DMS53 (cell line): ENCODE data around the gene CLIP1.
"Not testable (repeated sequence)": the region's sequence is repeated elsewhere in the genome, so short reads cannot be mapped to it uniquely, and the experiment has no call there.

Experiments used
- DNase-seq: peaks from one replicate; lab custom pipeline; 2025; lab: John Stamatoyannopoulos, UW

The CLIP1 gene

GRCh38 chr12:122310626-122311333 is 111.7 kb downstream of the CLIP1 start:
- no peak for DNase-seq

GRCh38 chr12:122309564-122310121 is 112.8 kb downstream of the CLIP1 start:
- no peak for DNase-seq

GRCh38 chr12:122308811-122309210 is 113.7 kb downstream of the CLIP1 start:
- no peak for DNase-seq

GRCh38 chr12:122306407-122306806 is 116.1 kb downstream of the CLIP1 start:
- peak; percentile 41 for DNase-seq

- no peak for DNase-seq
Measured at GRCh38 chr12:122304924-122305323, 117.5 kb downstream of the CLIP1 start.

GRCh38 chr12:122303068-122303467 is 119.4 kb downstream of the CLIP1 start:
- no peak for DNase-seq

GRCh38 chr12:122298071-122298748 is 124.3 kb downstream of the CLIP1 start:
- DNase-seq: no peak

- no peak for DNase-seq
Measured at GRCh38 chr12:122297494-122297893, 125.0 kb downstream of the CLIP1 start.

GRCh38 chr12:122295877-122296276 is 126.6 kb downstream of the CLIP1 start:
- no peak for DNase-seq

- DNase-seq: no peak
Measured at GRCh38 chr12:122293081-122293480, 129.4 kb downstream of the CLIP1 start.

GRCh38 chr12:122291431-122291830 is 131.0 kb downstream of the CLIP1 start:
- no peak for DNase-seq

- peak; percentile 26 for DNase-seq
Measured at GRCh38 chr12:122283680-122284079, 138.8 kb downstream of the CLIP1 start.

GRCh38 chr12:122282061-122282460 is 140.4 kb downstream of the CLIP1 start:
- no peak for DNase-seq

GRCh38 chr12:122276242-122276641 is 146.2 kb downstream of the CLIP1 start:
- no peak for DNase-seq

GRCh38 chr12:122275459-122275858 is 147.0 kb downstream of the CLIP1 start:
- DNase-seq: no peak

GRCh38 chr12:122266230-122266901 is 156.1 kb downstream of the CLIP1 start, which contains the start of gene VPS33A:
Gene VPS33A (minus strand): TSS chr12:122266494. CDS start chr12:122266408, 86 bp downstream.
- peak; percentile 99 for DNase-seq

GRCh38 chr12:122265886-122266229 is 156.6 kb downstream of the CLIP1 start:
- peak; percentile 76 for DNase-seq

- no peak for DNase-seq
Measured at GRCh38 chr12:122265476-122265875, 157.0 kb downstream of the CLIP1 start.

GRCh38 chr12:122260735-122261134 is 161.7 kb downstream of the CLIP1 start:
- not testable (repeated sequence) for DNase-seq

GRCh38 chr12:122258939-122259338 is 163.5 kb downstream of the CLIP1 start:
- not testable (repeated sequence) for DNase-seq

- not testable (repeated sequence) for DNase-seq
Measured at GRCh38 chr12:122258462-122258861, 164.0 kb downstream of the CLIP1 start.

GRCh38 chr12:122250536-122250935 is 171.9 kb downstream of the CLIP1 start:
- DNase-seq: no peak

- DNase-seq: no peak
Measured at GRCh38 chr12:122250047-122250446, 172.4 kb downstream of the CLIP1 start.
